Fibroblast of lung (primary cell): ENCODE measurements around the gene NTRK2. TPM values are rescaled to one million over a fixed set of nuclear protein-coding genes. Genes with fewer than 3 reads are reported as not detected.
A peak's percentile ranks its signal among the peaks of the same experiment; 100 is the strongest.

Source experiments
- DNase-seq, 2 donors: peaks; one replicate each; pipeline versions ENCODE4 v3.0.0 to v3.0.0-alpha.2; 2010; ENCODE audit warnings: low read depth in 2 of 2
- H2AFZ ChIP-seq: 2 replicates; pipeline ENCODE4 v1.5.1; 2012; ENCODE audit warnings: low read length, control low read depth, inconsistent platforms
- H3K27ac ChIP-seq: 2 replicates; pipeline ENCODE4 v1.5.1; 2011; ENCODE audit warnings: low read length, control low read depth; ENCODE audit not compliant: insufficient read depth
- H3K27me3 ChIP-seq: 2 replicates; pipeline ENCODE4 v1.5.1; 2011; ENCODE audit warnings: mild to moderate bottlenecking, low read length; ENCODE audit not compliant: control insufficient read depth, insufficient read depth
- H3K36me3 ChIP-seq: 2 replicates; pipeline ENCODE4 v1.5.1; 2011; ENCODE audit warnings: low read length; ENCODE audit not compliant: control insufficient read depth, insufficient read depth
- H3K4me1 ChIP-seq: 2 replicates; pipeline ENCODE4 v1.5.1; 2011; ENCODE audit warnings: low read length; ENCODE audit not compliant: control insufficient read depth, insufficient read depth; ENCODE audit errors: extremely low read depth
- H3K4me2 ChIP-seq: 2 replicates; pipeline ENCODE4 v1.5.1; 2011; ENCODE audit warnings: low read length, control low read depth; ENCODE audit not compliant: insufficient read depth; ENCODE audit errors: extremely low read depth
- H3K4me3 ChIP-seq, 4 experiments: fragments of 200-600 bp in 1 of 4; sonication (generic) in 1 of 4; replicated peaks in 1 of 4; 2 replicates each; pipeline ENCODE4 v1.5.1; 2011 to 2016; ENCODE audit warnings: low read length in 4 of 4, low read depth in 3 of 4, mild to moderate bottlenecking in 3 of 4, control low read depth in 2 of 4, inconsistent platforms in 1 of 4, mixed read lengths in 1 of 4; ENCODE audit not compliant: insufficient read depth in 1 of 4; ENCODE audit errors: control extremely low read depth in 1 of 4
- H3K79me2 ChIP-seq: 2 replicates; pipeline ENCODE4 v1.5.1; 2012; ENCODE audit warnings: mild to moderate bottlenecking, low read length, inconsistent platforms; ENCODE audit not compliant: control insufficient read depth, insufficient read depth
- H3K9ac ChIP-seq: 2 replicates; pipeline ENCODE4 v1.5.1; 2011; ENCODE audit warnings: mild to moderate bottlenecking, low read length, control low read depth; ENCODE audit not compliant: insufficient read depth
- H3K9me3 ChIP-seq: 2 replicates; pipeline ENCODE4 v1.5.1; 2012; ENCODE audit warnings: low read depth, low read length; ENCODE audit not compliant: control insufficient read depth, insufficient read depth
- H4K20me1 ChIP-seq: 2 replicates; pipeline ENCODE4 v1.5.1; 2011; ENCODE audit warnings: low read length; ENCODE audit not compliant: control insufficient read depth, insufficient read depth; ENCODE audit errors: extremely low read depth
- EZH2 ChIP-seq: IDR thresholded peaks from 2 replicates; pipeline ENCODE4 v1.5.1; 2012; ENCODE audit warnings: low read length, control low read depth, mild to moderate bottlenecking; ENCODE audit errors: missing control alignments
- polyA plus RNA-seq, 2 donors: library from polyadenylated mRNA; depleted of rRNA in 1 of 2; stranded (reverse) in 1 of 2; unstranded in 1 of 2; fragments of >200 nt; gene quantifications; 2 replicates each; pipeline ENCODE4 v1.2.1, GENCODE V29; 2011 to 2012; ENCODE audit warnings: missing spikeins in 1 of 2
- total RNA-seq: library from RNA; depleted of rRNA; stranded (reverse); fragments of >200 nt; gene quantifications from 2 replicates; pipeline ENCODE4 v1.2.1, GENCODE V29; 2014
- TF ChIP-seq, protein P1 (sequence below), 2 donors: IDR thresholded peaks in 1 of 2; conservative IDR thresholded peaks in 1 of 2; 1 replicate in 1 of 2; 2 replicates in 1 of 2; pipeline ENCODE4 v1.5.1; 2011 to 2012; ENCODE audit warnings: low read length in 2 of 2, control low read depth in 1 of 2, inconsistent platforms in 1 of 2, low read depth in 1 of 2, mild to moderate bottlenecking in 1 of 2

The NTRK2 gene
- total and polyA plus RNA-seq, 2 donors (not counting 1 experiment from before 2014, with no cell fraction given) = 0.66 to 1.1 TPM

DNA sequence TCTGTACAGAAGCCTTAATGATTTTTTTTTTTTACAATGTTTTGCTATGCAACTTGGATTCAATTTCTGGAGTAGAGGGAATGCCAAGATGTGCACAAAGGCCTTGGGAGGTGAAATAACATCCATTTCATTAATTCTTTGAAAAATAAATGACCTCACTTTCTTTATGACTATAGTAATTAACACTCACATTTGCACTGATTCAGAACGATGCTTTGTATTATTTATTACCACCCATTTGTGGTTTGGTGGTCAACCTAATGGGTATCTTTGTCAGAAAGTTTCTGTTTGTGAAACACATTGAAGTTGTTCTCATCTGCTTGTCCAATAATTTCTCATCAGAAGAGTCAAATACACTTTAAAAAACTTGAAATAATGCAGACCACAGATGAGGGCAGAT lies 169.3 kb downstream of the NTRK2 start:
- H3K4me1 ChIP-seq = no peaks in the 10 kb centered on the region
- H2AFZ ChIP-seq = no peak overlapping the region
- H3K9ac ChIP-seq = no peak overlapping the region
- no peak overlapping the region for H3K4me2 ChIP-seq
- no peaks in the 10 kb centered on the region for H3K9me3 ChIP-seq
- no peaks in the 10 kb centered on the region for H3K36me3 ChIP-seq
- no peaks in the 10 kb centered on the region for H3K79me2 ChIP-seq
- H4K20me1 ChIP-seq = no peaks in the 10 kb centered on the region
- H3K4me3 ChIP-seq = no peak overlapping the region
- TF ChIP-seq, protein P1, sequence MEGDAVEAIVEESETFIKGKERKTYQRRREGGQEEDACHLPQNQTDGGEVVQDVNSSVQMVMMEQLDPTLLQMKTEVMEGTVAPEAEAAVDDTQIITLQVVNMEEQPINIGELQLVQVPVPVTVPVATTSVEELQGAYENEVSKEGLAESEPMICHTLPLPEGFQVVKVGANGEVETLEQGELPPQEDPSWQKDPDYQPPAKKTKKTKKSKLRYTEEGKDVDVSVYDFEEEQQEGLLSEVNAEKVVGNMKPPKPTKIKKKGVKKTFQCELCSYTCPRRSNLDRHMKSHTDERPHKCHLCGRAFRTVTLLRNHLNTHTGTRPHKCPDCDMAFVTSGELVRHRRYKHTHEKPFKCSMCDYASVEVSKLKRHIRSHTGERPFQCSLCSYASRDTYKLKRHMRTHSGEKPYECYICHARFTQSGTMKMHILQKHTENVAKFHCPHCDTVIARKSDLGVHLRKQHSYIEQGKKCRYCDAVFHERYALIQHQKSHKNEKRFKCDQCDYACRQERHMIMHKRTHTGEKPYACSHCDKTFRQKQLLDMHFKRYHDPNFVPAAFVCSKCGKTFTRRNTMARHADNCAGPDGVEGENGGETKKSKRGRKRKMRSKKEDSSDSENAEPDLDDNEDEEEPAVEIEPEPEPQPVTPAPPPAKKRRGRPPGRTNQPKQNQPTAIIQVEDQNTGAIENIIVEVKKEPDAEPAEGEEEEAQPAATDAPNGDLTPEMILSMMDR (conservative IDR thresholded peaks at IDR 0.05 in 1 of 2, IDR thresholded peaks at IDR 0.05 in 1 of 2; ENCODE audit: low read depth in 1 of 2, low read length in 2 of 2) = no peak
- TF ChIP-seq EZH2 = no peak
- H3K27ac ChIP-seq = no peak overlapping the region
- DNase-seq = no peak
- no peaks in the 10 kb centered on the region for H3K27me3 ChIP-seq

GRCh38 chr9:84839541-84839940 lies 170.0 kb downstream of the NTRK2 start:
- no peaks in the 10 kb centered on the region for H3K36me3 ChIP-seq
- peak overlapping the region; percentile 5 for H3K4me2 ChIP-seq
- DNase-seq = peak in 1 of 2 donors; percentile 81
- H2AFZ ChIP-seq = no peak overlapping the region
- no peak overlapping the region for H3K27ac ChIP-seq
- no peaks in the 10 kb centered on the region for H3K9me3 ChIP-seq
- no peaks in the 10 kb centered on the region for H3K79me2 ChIP-seq
- H3K4me1 ChIP-seq = no peaks in the 10 kb centered on the region
- H3K9ac ChIP-seq = no peak overlapping the region
- no peaks in the 10 kb centered on the region for H3K27me3 ChIP-seq
- H3K4me3 ChIP-seq = no peak overlapping the region
- no peak for TF ChIP-seq EZH2
- TF ChIP-seq, protein P1 (conservative IDR thresholded peaks at IDR 0.05 in 1 of 2, IDR thresholded peaks at IDR 0.05 in 1 of 2; ENCODE audit: low read depth in 1 of 2, low read length in 2 of 2) = no peak
- H4K20me1 ChIP-seq = no peaks in the 10 kb centered on the region

DNA sequence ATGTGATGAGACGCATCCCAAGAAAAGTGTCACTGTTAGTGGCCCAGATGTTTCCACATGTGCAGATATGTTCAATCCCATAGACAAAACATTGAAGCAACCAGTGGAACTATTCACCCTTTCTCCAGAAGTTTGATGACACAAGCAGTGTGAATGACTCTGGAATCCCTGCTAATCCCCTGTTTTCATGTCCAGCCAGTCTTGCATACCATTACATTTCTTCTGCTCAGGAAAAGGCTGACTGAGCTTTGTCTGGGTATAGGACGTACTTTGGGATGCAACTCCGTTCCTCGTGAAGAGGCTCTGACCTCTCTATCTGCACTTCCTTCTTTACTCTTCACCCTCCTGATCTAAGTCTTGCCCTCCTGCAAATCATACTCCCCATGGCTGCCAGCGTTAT lies 172.4 kb downstream of the NTRK2 start:
- Histone ChIP-seq H3K27ac (no peak overlapping the region), H2AFZ (no peak overlapping the region), H3K4me1 (no peaks in the 10 kb centered on the region), H3K36me3 (no peaks in the 10 kb centered on the region), H3K4me2 (no peak overlapping the region), H3K9ac (no peak overlapping the region), H3K4me3 (no peak overlapping the region), H3K79me2 (no peaks in the 10 kb centered on the region), H3K9me3 (no peaks in the 10 kb centered on the region), H4K20me1 (no peaks in the 10 kb centered on the region), H3K27me3 (no peaks in the 10 kb centered on the region)
- TF ChIP-seq, protein P1 (conservative IDR thresholded peaks at IDR 0.05 in 1 of 2, IDR thresholded peaks at IDR 0.05 in 1 of 2; ENCODE audit: low read depth in 1 of 2, low read length in 2 of 2) = no peak
- no peak for TF ChIP-seq EZH2
- DNase-seq = no peak
